GM18873 (cell line): ENCODE measurements around the gene GPR68.
"Not testable (repeated sequence)": the region's sequence is repeated elsewhere in the genome, so short reads cannot be mapped to it uniquely, and the experiment has no call there.

Source experiments
- ATAC-seq: cut with Tn5 transposase; IDR thresholded peaks from one replicate; pipeline ENCODE4 v1.9.1; 2021; ENCODE audit warnings: mild to moderate bottlenecking, moderate library complexity, moderate number of reproducible peaks; ENCODE audit not compliant: unreplicated experiment, low FRiP score

Gene GPR68

DNA sequence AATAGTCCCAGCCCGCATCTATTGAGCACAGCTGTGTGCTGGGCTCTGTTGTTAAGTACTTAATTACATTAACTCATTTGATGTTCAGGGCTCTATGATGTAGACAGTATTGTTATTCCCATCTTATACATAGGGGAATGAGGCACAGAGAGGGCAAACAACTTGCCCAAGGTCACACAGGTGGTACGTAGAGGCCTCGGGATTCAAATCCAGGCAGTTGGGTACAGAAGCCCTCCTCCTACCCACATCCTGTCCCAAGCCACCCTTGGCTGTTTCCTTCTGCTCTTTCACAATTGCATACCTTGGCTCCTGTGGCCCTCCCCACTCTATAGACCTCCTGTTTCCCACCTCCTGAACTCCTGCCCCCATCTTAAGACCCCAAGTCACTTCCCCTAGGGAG is 10.0 kb upstream of the GPR68 start:
- no peak for ATAC-seq

DNA sequence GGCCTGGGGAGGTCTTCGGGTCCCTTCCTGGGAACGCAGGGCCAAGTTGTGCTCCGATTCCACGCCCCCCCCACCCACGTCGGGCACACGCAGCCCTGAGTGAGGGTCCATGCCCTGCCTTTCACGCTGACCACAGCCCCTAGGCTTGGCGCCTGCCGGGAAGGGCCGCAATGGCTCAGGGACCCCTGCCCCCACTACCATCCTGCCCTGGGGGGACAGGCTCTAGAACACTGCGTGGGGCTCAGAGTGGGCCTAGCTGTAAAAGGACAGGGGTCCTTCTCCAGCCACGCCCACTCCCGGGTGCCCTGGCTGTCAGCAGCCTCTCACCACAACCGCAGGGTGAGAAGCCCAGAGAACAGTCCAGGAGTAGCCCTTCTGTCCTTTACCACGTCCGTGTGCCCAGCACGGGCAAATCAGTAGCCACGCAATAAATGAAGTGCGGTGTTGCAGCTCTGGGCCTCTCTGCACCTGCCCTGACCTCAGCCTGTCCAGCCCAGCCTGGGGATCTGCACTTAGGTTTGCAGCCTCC is 9.4 kb upstream of the GPR68 start:
- no peak for ATAC-seq

DNA sequence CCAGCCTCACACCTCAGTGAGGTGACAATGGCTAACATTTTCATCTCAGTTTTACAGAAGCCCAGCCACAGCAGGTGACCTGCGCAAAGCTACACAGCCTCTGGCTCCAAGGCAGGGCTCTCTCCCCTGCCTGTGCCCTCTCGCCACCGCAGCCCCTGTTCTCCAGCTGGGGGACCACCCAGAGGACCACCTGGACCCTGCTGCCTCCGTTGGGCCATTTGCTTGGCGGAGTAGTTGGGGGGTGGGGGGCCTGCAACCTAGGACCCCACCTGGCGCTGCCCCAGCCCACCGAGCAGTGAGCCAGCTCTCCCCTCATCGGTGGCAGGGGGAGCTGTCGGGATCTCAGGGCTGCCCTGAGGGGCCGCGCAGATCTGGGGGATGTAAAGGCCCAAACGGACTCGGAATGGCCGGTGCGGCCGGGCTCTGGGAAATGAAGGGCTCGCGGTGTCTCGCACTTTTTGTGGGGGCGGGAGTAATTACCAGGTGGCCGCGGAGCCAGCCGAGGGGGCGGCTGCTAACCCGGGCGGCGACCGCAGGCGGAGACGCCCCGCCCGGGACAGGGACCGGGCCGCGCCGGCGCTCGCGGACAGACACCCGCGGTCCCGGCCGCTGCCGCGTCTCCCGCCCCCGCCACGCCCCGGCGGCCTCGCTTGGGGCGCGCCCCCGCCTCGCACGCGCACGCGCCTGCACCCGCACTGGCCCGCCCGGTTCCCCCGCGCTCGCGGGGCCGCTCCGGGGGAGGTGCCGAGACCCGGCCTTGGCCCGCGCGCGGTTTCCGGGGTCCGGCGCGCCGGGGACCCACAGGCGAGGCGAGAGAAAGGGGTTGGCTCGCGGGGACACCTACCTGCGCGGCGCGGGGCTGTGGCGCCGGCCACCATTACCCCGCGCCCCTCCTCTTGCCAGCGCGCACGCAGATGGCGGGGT is 8.6 kb upstream of the GPR68 start:
- ATAC-seq = no peak

DNA sequence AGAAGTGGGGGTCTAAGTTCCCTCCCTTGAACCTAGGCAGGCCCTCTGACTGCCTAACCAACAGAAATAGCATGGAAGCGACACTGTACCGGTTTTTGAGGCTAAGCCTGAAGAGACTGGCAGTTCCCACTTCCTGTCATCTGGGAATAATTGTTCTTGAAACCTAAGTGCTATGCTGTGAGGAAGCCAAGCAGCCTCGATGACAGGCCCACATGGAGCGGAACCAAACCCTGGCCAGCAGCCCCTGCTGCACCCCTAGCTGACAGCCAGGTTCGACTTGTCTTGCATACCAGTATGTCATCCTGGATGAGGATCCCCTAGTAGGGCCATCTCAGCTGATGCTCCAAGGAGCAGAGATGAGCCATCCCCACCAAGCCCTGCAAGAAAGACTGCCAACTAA is 6.4 kb upstream of the GPR68 start:
- no peak for ATAC-seq

DNA sequence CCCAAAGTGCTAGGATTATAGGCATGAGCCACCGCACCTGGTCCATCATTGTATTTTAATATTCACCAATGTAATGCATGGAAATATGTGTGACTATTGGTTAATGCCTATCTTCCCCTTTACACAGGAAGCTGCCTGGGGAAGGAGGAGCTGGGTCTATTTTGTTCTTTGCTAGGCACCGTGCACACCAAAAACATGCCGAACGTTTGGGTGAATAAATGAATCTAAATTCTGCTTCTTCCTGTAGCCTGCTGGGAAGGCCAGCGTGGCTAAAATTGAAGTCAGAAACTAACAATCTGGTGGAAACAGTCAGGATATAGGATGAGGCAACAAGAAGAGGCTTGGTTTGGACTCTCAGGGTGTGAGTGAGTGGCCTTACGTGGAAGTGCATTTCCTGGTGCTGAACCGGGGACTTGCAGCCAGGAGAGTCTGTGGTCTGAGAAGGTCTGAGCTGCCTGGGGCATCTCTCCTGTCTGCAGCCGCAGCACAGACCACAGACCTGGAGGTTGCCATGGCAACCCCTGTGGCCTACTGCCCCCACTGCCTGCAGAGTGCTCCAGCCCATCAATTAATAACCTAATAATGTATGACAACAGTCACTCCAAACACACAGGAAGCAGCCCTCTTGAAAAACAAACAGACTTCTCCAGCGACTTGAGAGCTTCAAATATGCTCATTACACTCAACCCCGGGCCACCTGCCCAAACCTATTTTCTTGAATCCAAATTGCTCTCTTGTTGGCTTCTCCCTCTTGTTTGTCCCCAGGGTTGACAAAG is 5.5 kb upstream of the GPR68 start:
- peak; percentile 81 for ATAC-seq

DNA sequence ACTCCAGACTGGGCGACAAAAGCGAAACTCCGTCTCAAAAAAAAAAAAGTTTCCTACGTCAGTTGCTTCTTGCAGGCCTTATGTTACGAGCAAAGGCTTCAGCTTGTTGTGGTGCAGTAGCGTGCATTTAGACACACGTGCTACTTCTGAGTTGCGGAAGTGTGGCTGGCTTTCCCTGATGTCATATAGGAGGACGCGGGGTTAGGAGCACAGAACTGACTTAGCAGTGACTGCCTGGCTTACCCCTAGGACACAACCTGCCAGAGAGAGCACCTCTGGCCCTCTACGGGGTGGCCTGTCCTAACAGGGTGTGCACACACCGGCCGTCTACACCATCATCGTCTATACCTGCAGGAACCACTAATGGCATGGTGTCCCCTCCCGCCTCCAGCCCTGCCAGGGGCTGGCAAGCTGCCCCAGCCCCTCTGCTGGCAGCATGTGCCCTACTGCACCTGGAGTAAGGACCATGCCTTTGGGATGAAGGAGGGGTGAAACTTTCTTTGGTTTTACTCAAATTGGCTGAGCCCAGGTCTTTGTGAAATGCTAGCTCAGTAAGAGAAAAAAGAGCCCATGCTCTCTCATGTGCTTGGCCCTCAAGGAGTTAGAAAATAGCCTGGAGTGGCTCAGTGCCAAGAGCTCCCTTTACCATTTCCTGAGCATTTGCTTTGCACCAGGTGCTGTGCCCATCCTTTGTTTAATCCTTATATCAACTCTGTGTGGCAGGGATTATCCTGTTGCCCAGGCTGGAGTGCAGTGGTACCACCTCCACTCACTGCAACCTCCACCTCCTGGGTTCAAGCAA is 1.7 kb upstream of the GPR68 start:
- ATAC-seq = no peak

DNA sequence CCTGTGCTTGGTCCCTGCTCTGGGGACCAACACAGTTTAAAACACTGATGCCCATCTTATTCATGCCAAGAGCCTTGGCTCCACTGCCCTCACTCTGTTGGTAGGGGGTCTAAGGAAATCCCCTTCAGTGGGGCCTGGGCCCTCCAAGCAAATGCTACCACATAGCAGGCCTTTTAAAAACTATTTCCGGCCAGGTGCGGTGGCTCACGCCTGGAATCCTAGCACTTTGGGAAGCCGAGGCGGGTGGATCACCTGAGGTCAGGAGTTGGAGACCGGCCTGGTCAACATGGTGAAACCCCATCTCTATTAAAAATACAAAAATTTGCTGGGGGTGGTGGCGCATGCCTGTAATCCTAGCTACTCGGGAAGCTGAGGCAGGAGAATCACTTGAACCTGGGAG is 1.1 kb upstream of the GPR68 start:
- not testable (repeated sequence) for ATAC-seq

DNA sequence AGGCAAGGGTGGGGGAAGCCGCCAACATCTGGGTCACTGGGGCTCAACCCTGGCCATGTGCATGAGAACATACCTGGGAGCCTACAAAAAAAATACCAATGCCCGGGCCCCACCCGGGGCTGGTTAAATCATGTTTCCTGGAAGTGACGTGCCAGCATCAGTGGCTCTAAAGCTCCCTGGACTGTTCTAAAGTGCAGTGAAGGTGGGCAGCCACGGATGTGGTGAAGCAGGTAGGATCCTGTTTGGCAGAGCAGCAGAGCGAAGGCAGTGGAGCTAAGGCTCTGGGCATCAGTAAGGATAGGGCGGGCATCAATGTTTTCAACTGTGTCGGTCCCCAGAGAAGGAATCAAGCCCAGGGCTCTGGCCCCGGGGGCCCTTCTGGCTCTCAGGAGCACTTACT is 525 bp upstream of the GPR68 start:
- ATAC-seq = no peak

DNA sequence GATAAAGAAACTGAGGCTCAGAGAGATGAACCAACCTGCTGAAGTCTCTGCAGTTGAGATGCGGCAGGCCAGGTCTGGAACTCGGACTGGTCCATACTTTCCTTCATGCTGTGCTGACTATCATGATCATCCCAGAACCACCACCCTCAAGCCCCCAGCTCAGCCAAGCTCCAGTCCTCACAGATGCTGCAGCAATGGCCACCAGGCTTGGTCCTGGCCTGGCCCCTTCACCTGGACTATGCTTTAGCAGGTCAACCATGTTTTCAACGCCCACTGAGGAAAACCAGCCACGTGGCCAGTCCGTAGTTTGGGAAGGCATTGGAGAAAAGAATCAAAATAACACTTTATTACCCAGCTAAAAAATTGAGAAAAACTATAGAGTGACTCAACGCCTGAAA is 1.4 kb downstream of the GPR68 start:
- ATAC-seq = no peak

DNA sequence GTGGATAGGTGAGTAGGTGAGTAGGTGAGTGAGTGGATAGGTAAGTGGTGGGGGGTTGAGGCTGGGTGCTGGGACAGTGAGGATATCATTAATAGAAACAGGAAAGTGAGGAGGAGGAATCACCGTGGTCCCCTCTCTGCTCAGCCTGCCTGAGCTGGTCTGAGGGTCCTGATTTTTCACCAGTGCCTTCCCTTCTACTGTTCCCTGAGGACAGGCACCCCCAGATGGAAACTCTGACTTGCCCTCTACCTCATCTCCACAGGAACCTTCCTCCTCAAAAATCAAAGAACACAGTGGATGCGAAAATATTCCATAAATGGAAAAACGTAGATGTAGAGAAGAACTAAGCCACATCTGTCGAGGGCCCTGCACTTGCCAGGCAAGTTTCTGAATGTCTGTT is 1.9 kb downstream of the GPR68 start:
- ATAC-seq = no peak

DNA sequence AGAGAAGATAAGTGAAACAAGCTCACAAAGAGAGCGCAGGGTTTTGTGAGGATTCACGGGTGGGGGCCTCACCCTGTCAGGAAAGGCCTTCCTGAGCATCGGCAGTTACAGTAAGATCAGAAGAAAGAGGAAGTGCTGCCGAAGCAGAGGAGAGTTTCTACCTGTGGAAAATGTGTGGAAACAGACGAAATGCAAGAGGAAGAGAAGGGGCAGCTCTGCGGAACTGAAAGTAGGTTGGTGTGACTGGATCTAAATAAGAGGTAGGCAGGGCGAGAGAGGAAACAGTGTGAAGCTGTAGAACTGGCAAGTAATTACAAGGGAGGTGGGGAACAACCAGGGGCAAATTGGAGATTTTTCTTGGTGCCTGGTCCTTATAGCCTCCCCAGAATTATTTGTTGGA is 2.6 kb downstream of the GPR68 start:
- peak; percentile 55 for ATAC-seq

DNA sequence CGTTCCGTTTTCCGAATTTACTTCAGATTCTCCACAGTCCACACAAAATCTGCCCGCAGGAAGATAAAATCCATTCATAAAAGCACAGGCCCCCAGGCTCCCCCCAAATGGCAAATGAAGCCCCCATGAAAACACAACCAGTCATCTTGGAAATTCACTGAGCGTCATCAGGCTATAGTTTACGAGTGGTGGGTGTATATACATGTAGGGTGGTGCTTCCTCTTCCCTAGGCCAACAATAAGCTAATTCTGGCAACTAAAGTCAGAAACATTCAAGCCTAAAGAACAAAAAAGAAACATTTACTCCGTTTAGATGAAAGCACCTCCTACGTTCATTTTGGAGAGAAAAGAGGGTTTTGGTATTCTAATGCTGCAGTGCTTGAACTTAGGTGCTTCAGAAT is 5.8 kb downstream of the GPR68 start:
- no peak for ATAC-seq

DNA sequence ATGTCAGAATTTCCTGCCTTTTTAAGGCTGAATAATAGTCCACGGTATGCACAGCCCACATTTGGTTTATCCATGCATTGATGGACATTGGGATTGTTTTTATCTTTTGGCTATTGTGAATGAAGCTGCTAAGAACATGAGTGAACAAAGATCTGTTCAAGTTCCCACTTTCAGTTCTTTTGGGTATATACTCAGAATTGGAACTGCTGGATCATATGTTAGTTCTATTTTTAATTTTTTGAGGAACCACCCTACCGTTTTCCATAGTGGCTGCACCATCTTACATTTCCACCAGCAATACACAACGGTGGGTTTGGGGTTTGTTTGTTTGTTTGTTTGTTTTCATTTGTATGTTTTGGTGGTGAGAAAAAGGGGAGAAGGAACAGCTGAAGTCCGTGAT is 6.4 kb downstream of the GPR68 start:
- ATAC-seq = no peak

DNA sequence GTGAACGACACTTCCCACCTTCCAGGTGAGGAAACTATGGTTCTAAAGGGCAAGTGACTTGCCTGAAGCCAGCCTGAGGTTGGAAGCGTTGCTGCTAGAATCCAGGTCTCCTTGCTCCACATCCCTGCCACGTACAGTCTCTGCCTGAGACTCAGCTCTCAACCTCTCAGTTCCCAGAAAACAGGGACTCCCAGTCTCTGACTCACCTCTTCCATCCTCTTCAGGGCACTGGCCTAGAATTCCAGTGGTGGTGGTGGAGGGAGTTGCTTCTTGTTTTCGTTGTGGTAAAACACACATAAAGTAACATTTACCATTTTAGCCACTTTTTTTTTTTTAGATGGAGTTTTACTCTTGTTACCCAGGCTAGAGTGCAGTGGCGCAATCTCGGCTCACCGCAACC is 7.3 kb downstream of the GPR68 start:
- ATAC-seq = no peak

DNA sequence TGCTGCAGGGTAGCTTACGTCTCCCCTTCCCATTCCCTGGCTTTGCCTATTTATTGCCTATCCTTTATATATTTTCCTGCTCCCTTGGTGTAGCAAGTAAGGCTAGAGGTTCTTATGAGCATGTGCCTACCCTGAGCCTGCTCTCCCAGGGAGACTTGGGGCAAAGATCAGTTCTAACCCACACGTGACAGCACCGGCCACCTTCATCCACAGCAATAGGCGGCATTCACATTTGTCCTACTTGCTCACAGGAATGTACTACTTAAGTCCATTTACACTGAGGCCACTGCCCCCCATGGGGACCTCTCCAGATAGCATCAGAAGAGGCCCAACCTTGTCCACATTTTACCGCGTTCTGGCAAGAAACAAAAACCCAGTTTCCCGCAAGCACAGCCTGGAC is 8.7 kb downstream of the GPR68 start:
- ATAC-seq = no peak

DNA sequence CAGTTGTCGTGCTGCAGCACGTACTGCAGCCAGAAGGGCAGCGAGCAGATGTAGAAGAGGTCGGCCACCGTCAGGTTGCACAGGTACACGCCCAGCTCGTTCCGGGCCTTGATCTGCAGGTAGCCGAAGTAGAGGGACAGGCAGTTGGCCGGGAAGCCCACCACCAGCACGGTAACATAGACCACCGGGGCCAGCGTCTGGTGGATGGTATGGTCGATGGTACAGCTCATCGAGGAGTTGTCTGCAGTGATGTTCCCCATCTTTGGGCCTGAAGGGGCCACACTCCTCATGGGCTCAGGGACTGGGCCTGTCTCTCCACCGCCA is 9.8 kb downstream of the GPR68 start:
- no peak for ATAC-seq

DNA sequence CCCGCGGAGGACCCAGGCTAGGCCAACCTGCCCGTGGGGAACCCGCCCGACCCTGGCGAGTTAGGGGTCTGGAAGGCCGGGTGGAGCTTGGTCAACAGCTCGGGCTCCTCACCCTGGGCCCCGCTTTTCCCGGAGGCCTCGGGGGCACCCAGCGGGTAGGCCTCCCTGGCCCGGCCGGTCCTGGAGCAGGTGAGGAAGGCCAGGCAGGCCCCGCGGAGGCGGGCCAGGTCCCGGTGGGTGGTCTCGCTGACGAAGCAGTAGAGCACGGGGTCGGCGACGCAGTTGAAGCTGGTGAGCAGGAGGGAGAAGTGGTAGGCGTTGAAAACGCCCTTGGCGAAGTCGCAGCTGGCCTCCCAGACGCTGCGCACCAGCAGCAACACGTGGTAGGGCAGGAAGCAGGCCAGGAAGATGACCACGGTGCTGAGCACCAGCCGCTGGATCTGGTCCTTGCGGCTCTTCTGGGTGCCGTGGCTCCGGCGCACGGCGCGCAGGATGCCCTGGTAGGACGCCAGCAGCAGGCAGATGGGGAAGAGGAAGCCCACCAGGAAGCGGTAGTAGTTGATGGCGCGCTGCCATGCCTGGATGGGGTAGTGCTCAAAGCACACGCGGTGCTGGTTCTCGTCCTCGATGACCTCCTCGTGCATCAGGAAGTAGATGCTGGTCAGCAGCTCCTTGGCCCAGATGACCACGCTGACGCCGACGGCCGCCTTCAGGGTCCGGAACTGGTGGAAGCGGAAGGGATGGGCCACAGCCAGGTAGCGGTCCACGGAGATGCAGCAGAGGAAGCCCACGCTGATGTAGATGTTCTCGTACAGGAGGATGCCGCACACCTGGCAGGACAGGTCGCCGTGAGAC is 10.3 kb downstream of the GPR68 start:
- ATAC-seq = no peak

DNA sequence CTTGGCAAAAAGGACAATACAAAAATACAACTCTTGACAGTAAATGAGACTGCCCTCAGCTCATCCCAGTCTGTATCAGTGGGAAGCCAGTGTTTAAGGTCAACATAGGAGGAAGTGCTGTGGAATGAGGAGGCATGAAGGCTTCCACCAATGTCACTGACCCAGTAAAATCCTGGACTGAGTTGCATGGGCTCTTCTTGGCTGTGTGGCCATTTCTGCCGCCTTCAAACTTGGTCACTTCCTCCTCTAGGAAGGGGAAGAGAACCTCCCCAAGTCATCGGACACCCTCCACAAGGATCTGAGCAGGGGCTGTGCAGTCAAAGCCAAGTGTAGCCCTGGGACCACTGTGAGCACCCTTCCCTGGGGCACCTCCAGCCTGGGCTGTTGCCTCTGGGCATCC is 11.9 kb downstream of the GPR68 start:
- no peak for ATAC-seq

DNA sequence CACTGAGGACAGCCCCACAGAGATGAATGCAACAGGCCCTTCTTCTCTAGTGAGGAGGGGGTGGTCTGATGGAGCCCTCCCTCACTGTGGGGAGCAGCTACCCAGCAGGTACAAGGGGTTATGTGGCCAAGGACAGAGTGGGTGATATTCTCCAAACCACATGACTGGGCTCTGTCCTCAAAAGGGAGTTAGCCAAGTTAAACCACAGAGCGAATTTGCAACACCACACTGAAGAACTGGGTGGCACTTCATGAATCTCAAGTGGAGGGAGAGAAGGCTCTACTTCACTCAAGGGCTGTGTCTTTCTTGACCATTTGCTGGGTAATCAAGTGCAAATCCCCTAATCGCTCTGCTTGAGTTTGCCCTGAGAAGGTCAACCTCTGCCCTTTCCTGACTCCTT is 12.5 kb downstream of the GPR68 start:
- ATAC-seq = no peak

DNA sequence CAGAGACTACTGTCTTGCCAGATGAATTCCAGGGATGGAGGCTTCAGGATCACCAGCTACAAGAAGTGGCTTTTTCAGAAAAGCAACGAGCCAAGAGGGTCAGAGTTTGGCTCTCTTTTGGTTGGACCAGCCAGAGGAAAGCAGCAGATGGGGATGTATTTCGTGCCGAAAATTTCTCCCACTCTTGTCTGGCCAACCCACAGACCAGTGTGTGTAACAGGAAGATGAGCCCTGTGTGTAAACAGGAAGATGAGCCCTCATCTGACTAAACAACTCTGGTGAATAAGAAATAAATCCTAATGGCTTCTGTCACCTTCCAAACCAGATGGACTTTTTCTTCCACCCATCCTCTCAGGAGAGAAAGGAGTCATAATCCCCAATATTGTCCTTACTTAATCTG is 13.1 kb downstream of the GPR68 start:
- no peak for ATAC-seq
